Activated B cell treated with CpG ODN at 0.5 μM for 24 hours (primary cell): ENCODE results near the gene DAGLB. TPM values are rescaled to one million over a fixed set of nuclear protein-coding genes. Genes with fewer than 3 reads are reported as not detected.

Experiments
- ATAC-seq: fragments of 200-7000 bp; cut with Tn5 transposase; one replicate; pipeline ENCODE4 v1.10.0; 2021; ENCODE audit warnings: low read depth, mild to moderate bottlenecking, moderate library complexity
- CTCF ChIA-PET: fragments of 350-600 bp; sonication (Branson Sonifier 250); formaldehyde crosslinking; loops from one replicate; lab custom pipeline; 2021; ENCODE audit warnings: antibody characterized with exemption; lab: Charles Lee
- POLR2A ChIA-PET: fragments of 350-600 bp; sonication (Branson Sonifier 250); formaldehyde crosslinking; loops from one replicate; lab custom pipeline; 2021; ENCODE audit warnings: antibody characterized with exemption; lab: Charles Lee
- DNase-seq: peaks from one replicate; pipeline ENCODE4 v3.0.0; 2022
- H3K27ac Mint-ChIP-seq: one replicate; pipeline ENCODE4 v1.8.0; 2020; ENCODE audit warnings: mixed read lengths
- H3K27me3 Mint-ChIP-seq: one replicate; pipeline ENCODE4 v1.8.0; 2021; ENCODE audit warnings: mixed read lengths
- H3K36me3 Mint-ChIP-seq: one replicate; pipeline ENCODE4 v1.8.0; 2021; ENCODE audit warnings: low read depth, mixed read lengths
- H3K4me1 Mint-ChIP-seq: one replicate; pipeline ENCODE4 v1.8.0; 2021; ENCODE audit warnings: mixed read lengths
- H3K4me3 Mint-ChIP-seq: one replicate; pipeline ENCODE4 v1.8.0; 2020; ENCODE audit warnings: mild to moderate bottlenecking, mixed read lengths
- H3K9me3 Mint-ChIP-seq: one replicate; pipeline ENCODE4 v1.8.0; 2020; ENCODE audit warnings: mixed read lengths
- intact Hi-C: fragments of 100-400 bp; cut with micrococcal nuclease; formaldehyde crosslinking; loops from one replicate; pipeline ENCODE4 v1.15.1; 2024
- total RNA-seq: library from RNA; stranded (reverse); gene quantifications from 2 replicates; pipeline ENCODE4 v1.2.3, GENCODE V29; 2022
- TF ChIP-seq, protein P1 (sequence below): fragments of 200-600 bp; IDR thresholded peaks from one replicate; pipeline ENCODE4 v1.8.0; 2022; ENCODE audit warnings: antibody characterized with exemption, mild to moderate bottlenecking

DAGLB gene
- total RNA-seq, 1 donor from 2014 or later: 18.3 TPM

DNA sequence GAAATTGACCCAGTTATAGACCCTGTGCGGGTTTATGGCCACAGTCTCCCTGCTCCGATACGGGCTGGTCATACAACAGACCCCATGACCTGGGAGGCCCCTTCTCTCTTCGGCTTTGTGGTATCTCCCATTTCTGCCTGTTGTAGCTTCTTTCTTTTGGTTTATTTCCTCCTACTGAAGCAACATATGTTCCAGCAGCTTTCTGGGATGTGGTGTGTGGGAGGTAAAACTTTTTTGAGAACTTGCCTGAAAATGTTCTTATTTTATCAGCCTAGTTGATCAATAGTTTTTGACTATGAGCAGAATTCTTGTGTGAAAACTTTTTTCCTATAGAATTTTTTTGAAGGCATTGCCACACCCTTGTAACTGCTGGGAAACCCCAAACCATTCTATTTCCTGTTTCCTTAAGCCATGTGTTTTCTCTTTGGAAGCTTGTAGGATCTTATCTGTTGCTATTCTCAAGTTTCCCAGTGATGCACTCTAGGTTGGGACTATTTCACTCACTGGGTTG lies 80.0 kb downstream of the DAGLB start:
- H3K9me3 Mint-ChIP-seq: no peaks in the 10 kb centered on the region
- ChIA-PET CTCF (no interaction called here), POLR2A (no interaction called here)
- peaks cover 5% of the 10 kb centered on the region for H3K4me1 Mint-ChIP-seq
- TF ChIP-seq, protein P1, sequence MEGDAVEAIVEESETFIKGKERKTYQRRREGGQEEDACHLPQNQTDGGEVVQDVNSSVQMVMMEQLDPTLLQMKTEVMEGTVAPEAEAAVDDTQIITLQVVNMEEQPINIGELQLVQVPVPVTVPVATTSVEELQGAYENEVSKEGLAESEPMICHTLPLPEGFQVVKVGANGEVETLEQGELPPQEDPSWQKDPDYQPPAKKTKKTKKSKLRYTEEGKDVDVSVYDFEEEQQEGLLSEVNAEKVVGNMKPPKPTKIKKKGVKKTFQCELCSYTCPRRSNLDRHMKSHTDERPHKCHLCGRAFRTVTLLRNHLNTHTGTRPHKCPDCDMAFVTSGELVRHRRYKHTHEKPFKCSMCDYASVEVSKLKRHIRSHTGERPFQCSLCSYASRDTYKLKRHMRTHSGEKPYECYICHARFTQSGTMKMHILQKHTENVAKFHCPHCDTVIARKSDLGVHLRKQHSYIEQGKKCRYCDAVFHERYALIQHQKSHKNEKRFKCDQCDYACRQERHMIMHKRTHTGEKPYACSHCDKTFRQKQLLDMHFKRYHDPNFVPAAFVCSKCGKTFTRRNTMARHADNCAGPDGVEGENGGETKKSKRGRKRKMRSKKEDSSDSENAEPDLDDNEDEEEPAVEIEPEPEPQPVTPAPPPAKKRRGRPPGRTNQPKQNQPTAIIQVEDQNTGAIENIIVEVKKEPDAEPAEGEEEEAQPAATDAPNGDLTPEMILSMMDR: no peak
- ATAC-seq (no peak), DNase-seq (no peak)
- no peak overlapping the region for H3K27ac Mint-ChIP-seq
- no peaks in the 10 kb centered on the region for H3K27me3 Mint-ChIP-seq
- intact Hi-C loops: no loop called here
- no peak overlapping the region for H3K4me3 Mint-ChIP-seq
- H3K36me3 Mint-ChIP-seq: no peaks in the 10 kb centered on the region

DNA sequence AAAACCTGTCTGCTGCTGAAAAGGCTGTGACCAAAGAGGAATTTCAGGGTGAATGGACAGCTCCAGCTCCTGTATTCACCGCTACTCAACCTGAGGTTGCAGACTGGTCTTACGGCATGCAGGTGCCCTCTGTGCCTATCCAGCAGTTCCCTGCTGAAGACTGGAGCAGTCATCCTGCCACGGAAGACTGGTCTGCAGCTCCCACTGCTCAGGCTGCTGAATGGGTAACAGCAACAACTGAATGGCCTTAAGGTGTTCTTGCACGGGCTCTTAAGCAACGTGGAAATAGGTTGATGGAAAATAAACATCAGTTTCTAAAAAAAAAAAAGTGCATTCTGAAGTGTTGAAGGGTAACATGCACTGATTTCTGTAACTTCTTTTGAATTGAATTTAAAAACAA lies 82.3 kb downstream of the DAGLB start:
- no peak overlapping the region for H3K4me3 Mint-ChIP-seq
- H3K27me3 Mint-ChIP-seq: no peaks in the 10 kb centered on the region
- H3K27ac Mint-ChIP-seq: no peak overlapping the region
- H3K4me1 Mint-ChIP-seq: no peaks in the 10 kb centered on the region
- DNase-seq (no peak), ATAC-seq (no peak)
- CTCF ChIA-PET: no interaction called here
- no peaks in the 10 kb centered on the region for H3K36me3 Mint-ChIP-seq
- POLR2A ChIA-PET: interaction anchor here (0.7 kb wide), 2 partner anchors 12 to 267 kb away, joined by 3 to 6 read pairs; no protein-coding TSS in a partner anchor
- TF ChIP-seq, protein P1: no peak
- H3K9me3 Mint-ChIP-seq: no peaks in the 10 kb centered on the region
- intact Hi-C loops: no loop called here

- H3K27me3 Mint-ChIP-seq: no peaks in the 10 kb centered on the region
- intact Hi-C loops: no loop called here
- ATAC-seq (no peak), DNase-seq (no peak)
- CTCF ChIA-PET: interaction anchor here (0.8 kb wide), 1 partner anchor 37 kb away, joined by 4 read pairs; no protein-coding TSS in a partner anchor
- H3K4me1 Mint-ChIP-seq: peaks cover 3% of the 10 kb centered on the region
- H3K9me3 Mint-ChIP-seq: no peaks in the 10 kb centered on the region
- no peak overlapping the region for H3K27ac Mint-ChIP-seq
- POLR2A ChIA-PET: no interaction called here
- TF ChIP-seq, protein P1: no peak
- H3K4me3 Mint-ChIP-seq: no peak overlapping the region
- H3K36me3 Mint-ChIP-seq: no peaks in the 10 kb centered on the region
Observed at GRCh38 chr7:6360841-6361240, 86.9 kb downstream of the DAGLB start.

GRCh38 chr7:6359734-6360133 lies 88.0 kb downstream of the DAGLB start:
- POLR2A ChIA-PET: no interaction called here
- H3K27me3 Mint-ChIP-seq: no peaks in the 10 kb centered on the region
- ATAC-seq: no peak
- intact Hi-C loops: no loop called here
- no peaks in the 10 kb centered on the region for H3K9me3 Mint-ChIP-seq
- H3K4me3 Mint-ChIP-seq: no peak overlapping the region
- H3K36me3 Mint-ChIP-seq: no peaks in the 10 kb centered on the region
- DNase-seq: no peak
- peaks cover 5% of the 10 kb centered on the region for H3K4me1 Mint-ChIP-seq
- TF ChIP-seq, protein P1: no peak
- CTCF ChIA-PET: no interaction called here
- H3K27ac Mint-ChIP-seq: no peak overlapping the region

Other genes with a start within 250 kb of the DAGLB start
- 2.6 and 3.6 TPM in 2 replicates for gene CYTH3, start 175.3 kb downstream of the DAGLB start, total RNA-seq
- 7.1 and 11.4 TPM in 2 replicates for gene FAM220A, start 99.0 kb downstream of the DAGLB start, total RNA-seq
- gene RAC1, start 73.4 kb downstream of the DAGLB start, total RNA-seq: 119 and 122 TPM in 2 replicates
- gene KDELR2, start 36.2 kb upstream of the DAGLB start, total RNA-seq: 33.5 TPM in 2 replicates
- 0.93 and 1.3 TPM in 2 replicates for gene GRID2IP, start 103.5 kb upstream of the DAGLB start, total RNA-seq
- gene ZDHHC4, start 129.5 kb upstream of the DAGLB start, total RNA-seq: 33.2 and 37.4 TPM in 2 replicates
- 49.0 and 49.9 TPM in 2 replicates for gene INTS15, start 142.1 kb upstream of the DAGLB start, total RNA-seq
- gene ZNF853, start 167.7 kb upstream of the DAGLB start, total RNA-seq: 2.8 and 3.2 TPM in 2 replicates
- gene ZNF316, start 189.4 kb upstream of the DAGLB start, total RNA-seq: 40.3 and 43.8 TPM in 2 replicates